GM12873 (cell line): ENCODE measurements around the gene IL1RAPL1.

ENCODE experiments used
- CTCF ChIP-seq: IDR thresholded peaks from 2 replicates; pipeline ENCODE4 v1.5.1; 2012; ENCODE audit warnings: low read depth, mild to moderate bottlenecking, moderate library complexity, low read length, control low read depth; ENCODE audit not compliant: insufficient read depth; ENCODE audit errors: missing control alignments

Gene IL1RAPL1

GRCh38 chrX:29043746-29044145 lies 456.5 kb downstream of the IL1RAPL1 start:
- TF ChIP-seq CTCF, result no peak

- TF ChIP-seq CTCF, result no peak
Measured at GRCh38 chrX:29044423-29045184, 457.4 kb downstream of the IL1RAPL1 start.

GRCh38 chrX:29065477-29065876 lies 478.2 kb downstream of the IL1RAPL1 start:
- no peak for TF ChIP-seq CTCF

GRCh38 chrX:29066516-29066915 lies 479.3 kb downstream of the IL1RAPL1 start:
- no peak for TF ChIP-seq CTCF

GRCh38 chrX:29067351-29067750 lies 480.1 kb downstream of the IL1RAPL1 start:
- TF ChIP-seq CTCF, result no peak

GRCh38 chrX:29071525-29072320 lies 484.5 kb downstream of the IL1RAPL1 start:
- TF ChIP-seq CTCF, result no peak

GRCh38 chrX:29082558-29082957 lies 495.3 kb downstream of the IL1RAPL1 start:
- TF ChIP-seq CTCF, result no peak
